Astrocyte (in vitro differentiated cells and primary cell): ENCODE measurements around the gene BEST1. TPM values are rescaled to one million over a fixed set of nuclear protein-coding genes. Genes with fewer than 3 reads are reported as not detected.

ENCODE experiments used
- DNase-seq: peaks from one replicate; pipeline ENCODE4 v3.0.0-alpha.2; 2010; ENCODE audit warnings: low read depth
- FAIRE-seq: peaks from 2 replicates; lab custom pipeline; 2011; peaks lifted over from hg19 to GRCh38; lab: Jason Lieb, UNC
- H2AFZ ChIP-seq: 2 replicates; pipeline ENCODE4 v1.6.0; 2012; ENCODE audit warnings: low read depth, low read length, inconsistent platforms
- H3K27ac ChIP-seq: 2 replicates; pipeline ENCODE4 v1.5.1; 2011; ENCODE audit warnings: low read depth, low read length, inconsistent platforms
- H3K27me3 ChIP-seq: 2 replicates; pipeline ENCODE4 v1.6.0; 2011; ENCODE audit warnings: low read length, inconsistent platforms; ENCODE audit not compliant: insufficient read depth
- H3K36me3 ChIP-seq: 2 replicates; pipeline ENCODE4 v1.5.1; 2011; ENCODE audit warnings: low read length, inconsistent platforms; ENCODE audit not compliant: insufficient read depth
- H3K4me1 ChIP-seq: 2 replicates; pipeline ENCODE4 v1.5.1; 2011; ENCODE audit warnings: low read length, inconsistent platforms; ENCODE audit not compliant: insufficient read depth
- H3K4me2 ChIP-seq: 2 replicates; pipeline ENCODE4 v1.6.0; 2012; ENCODE audit warnings: low read length, inconsistent platforms
- H3K4me3 ChIP-seq: 2 replicates; pipeline ENCODE4 v1.5.1; 2011; ENCODE audit warnings: low read depth, mild to moderate bottlenecking, low read length, inconsistent platforms; ENCODE audit not compliant: insufficient read depth
- H3K79me2 ChIP-seq: 2 replicates; pipeline ENCODE4 v1.6.0; 2012; ENCODE audit warnings: mild to moderate bottlenecking, low read length, inconsistent platforms; ENCODE audit not compliant: insufficient read depth
- H3K9ac ChIP-seq: 2 replicates; pipeline ENCODE4 v1.6.0; 2012; ENCODE audit warnings: mild to moderate bottlenecking, low read length, inconsistent platforms
- H3K9me3 ChIP-seq: 2 replicates; pipeline ENCODE4 v1.5.1; 2012; ENCODE audit warnings: low read depth, mild to moderate bottlenecking, low read length, inconsistent platforms; ENCODE audit not compliant: insufficient read depth
- H4K20me1 ChIP-seq: 2 replicates; pipeline ENCODE4 v1.6.0; 2012; ENCODE audit warnings: low read length, inconsistent platforms; ENCODE audit not compliant: insufficient read depth
- H3K27ac Mint-ChIP-seq: one replicate; pipeline ENCODE4 v1.8.0; 2021; ENCODE audit warnings: mild to moderate bottlenecking, mixed read lengths; ENCODE audit not compliant: unreplicated experiment
- H3K27me3 Mint-ChIP-seq: one replicate; pipeline ENCODE4 v1.8.0; 2021; ENCODE audit warnings: low read depth, mixed read lengths; ENCODE audit not compliant: unreplicated experiment
- H3K36me3 Mint-ChIP-seq: one replicate; pipeline ENCODE4 v1.8.0; 2021; ENCODE audit warnings: low read depth, mixed read lengths; ENCODE audit not compliant: unreplicated experiment
- H3K4me1 Mint-ChIP-seq: one replicate; pipeline ENCODE4 v1.8.0; 2021; ENCODE audit warnings: low read depth, mixed read lengths; ENCODE audit not compliant: unreplicated experiment
- H3K4me3 Mint-ChIP-seq: one replicate; pipeline ENCODE4 v1.8.0; 2021; ENCODE audit warnings: mild to moderate bottlenecking, moderate library complexity, mixed read lengths; ENCODE audit not compliant: unreplicated experiment
- H3K9me3 Mint-ChIP-seq: one replicate; pipeline ENCODE4 v1.8.0; 2021; ENCODE audit warnings: mild to moderate bottlenecking, mixed read lengths; ENCODE audit not compliant: unreplicated experiment
- EZH2 ChIP-seq: IDR thresholded peaks from 2 replicates; pipeline ENCODE4 v1.6.1; 2012; ENCODE audit warnings: mild to moderate bottlenecking, low read length, inconsistent platforms; ENCODE audit not compliant: insufficient read depth
- total RNA-seq: library from RNA; stranded (reverse); gene quantifications from 2 replicates; pipeline ENCODE4 v1.2.1, GENCODE V29; 2021
- TF ChIP-seq, protein P1 (sequence below): IDR thresholded peaks from 2 replicates; pipeline ENCODE4 v1.5.1; 2011; ENCODE audit warnings: low read depth, mild to moderate bottlenecking, inconsistent platforms, low read length, moderate library complexity; ENCODE audit not compliant: insufficient read depth

Gene BEST1
- total RNA-seq, 1 donor from 2014 or later: 0.66 TPM

DNA sequence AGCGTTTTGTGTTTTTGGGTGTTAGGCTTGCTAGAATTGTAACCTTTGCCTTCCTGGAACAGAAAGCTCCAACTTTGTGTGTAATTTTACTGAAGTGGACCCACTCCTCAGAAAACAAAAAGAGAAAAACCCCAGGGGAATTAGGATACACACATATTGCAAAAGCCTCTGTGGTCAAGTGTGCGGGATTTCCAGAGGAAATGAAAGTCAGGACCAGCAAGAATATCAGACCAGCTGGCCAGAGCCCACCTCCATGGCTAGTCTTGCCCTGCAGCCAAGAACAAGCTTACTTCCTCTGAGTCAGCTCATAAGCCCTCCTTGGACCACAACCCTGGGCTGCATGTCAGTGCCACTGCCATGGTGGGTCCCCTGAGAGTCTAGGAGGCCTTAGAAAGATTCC, 54.3 kb downstream of the BEST1 start:
- Mint-ChIP-seq H3K36me3 (peaks cover 3% of the 10 kb centered on the region), H3K27me3 (no peaks in the 10 kb centered on the region), H3K9me3 (peaks cover 18% of the 10 kb centered on the region), H3K4me3 (no peak overlapping the region), H3K27ac (no peak overlapping the region), H3K4me1 (peaks cover 11% of the 10 kb centered on the region)
- Histone ChIP-seq H3K4me3 (no peak overlapping the region), H3K79me2 (no peaks in the 10 kb centered on the region), H3K36me3 (no peaks in the 10 kb centered on the region), H3K27me3 (no peaks in the 10 kb centered on the region), H3K27ac (no peak overlapping the region), H3K4me2 (no peak overlapping the region), H3K4me1 (no peaks in the 10 kb centered on the region), H4K20me1 (no peaks in the 10 kb centered on the region), H3K9me3 (peaks cover 3% of the 10 kb centered on the region), H2AFZ (no peak overlapping the region), H3K9ac (no peak overlapping the region)
- FAIRE-seq (no peak), DNase-seq (peak; percentile 75)
- no peak for TF ChIP-seq EZH2
- TF ChIP-seq, protein P1, sequence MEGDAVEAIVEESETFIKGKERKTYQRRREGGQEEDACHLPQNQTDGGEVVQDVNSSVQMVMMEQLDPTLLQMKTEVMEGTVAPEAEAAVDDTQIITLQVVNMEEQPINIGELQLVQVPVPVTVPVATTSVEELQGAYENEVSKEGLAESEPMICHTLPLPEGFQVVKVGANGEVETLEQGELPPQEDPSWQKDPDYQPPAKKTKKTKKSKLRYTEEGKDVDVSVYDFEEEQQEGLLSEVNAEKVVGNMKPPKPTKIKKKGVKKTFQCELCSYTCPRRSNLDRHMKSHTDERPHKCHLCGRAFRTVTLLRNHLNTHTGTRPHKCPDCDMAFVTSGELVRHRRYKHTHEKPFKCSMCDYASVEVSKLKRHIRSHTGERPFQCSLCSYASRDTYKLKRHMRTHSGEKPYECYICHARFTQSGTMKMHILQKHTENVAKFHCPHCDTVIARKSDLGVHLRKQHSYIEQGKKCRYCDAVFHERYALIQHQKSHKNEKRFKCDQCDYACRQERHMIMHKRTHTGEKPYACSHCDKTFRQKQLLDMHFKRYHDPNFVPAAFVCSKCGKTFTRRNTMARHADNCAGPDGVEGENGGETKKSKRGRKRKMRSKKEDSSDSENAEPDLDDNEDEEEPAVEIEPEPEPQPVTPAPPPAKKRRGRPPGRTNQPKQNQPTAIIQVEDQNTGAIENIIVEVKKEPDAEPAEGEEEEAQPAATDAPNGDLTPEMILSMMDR: no peak

DNA sequence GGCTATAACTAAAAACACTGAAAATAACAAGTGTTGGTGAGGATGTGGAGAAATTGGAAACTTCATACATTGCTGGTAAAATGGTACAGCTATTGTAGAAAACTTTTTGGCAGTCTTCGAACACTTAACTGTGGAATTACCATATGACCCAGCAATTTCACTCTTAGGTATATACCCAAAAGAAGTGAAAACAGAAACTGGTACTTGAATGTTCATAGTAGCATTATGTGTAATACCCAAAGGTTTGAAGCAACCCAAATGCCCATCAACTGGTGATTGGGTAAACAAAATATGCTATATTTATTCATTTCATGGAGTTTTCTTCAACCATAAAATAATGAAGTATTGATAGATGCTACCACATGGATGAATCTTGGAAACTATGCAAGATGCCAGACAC, 58.0 kb downstream of the BEST1 start:
- no peaks in the 10 kb centered on the region for H3K36me3 Mint-ChIP-seq
- Histone ChIP-seq H3K4me1 (no peaks in the 10 kb centered on the region), H3K27ac (no peak overlapping the region), H3K9ac (no peak overlapping the region), H3K4me2 (no peak overlapping the region), H3K36me3 (no peaks in the 10 kb centered on the region), H2AFZ (no peak overlapping the region), H4K20me1 (no peaks in the 10 kb centered on the region), H3K79me2 (no peaks in the 10 kb centered on the region), H3K27me3 (peaks cover 2% of the 10 kb centered on the region), H3K9me3 (no peaks in the 10 kb centered on the region), H3K4me3 (no peak overlapping the region)
- no peak overlapping the region for H3K27ac Mint-ChIP-seq
- peaks cover 11% of the 10 kb centered on the region for H3K4me1 Mint-ChIP-seq
- TF ChIP-seq, protein P1: no peak
- TF ChIP-seq EZH2: no peak
- H3K4me3 Mint-ChIP-seq: no peak overlapping the region
- no peak for FAIRE-seq
- H3K9me3 Mint-ChIP-seq: peaks cover 12% of the 10 kb centered on the region
- no peak for DNase-seq
- peaks cover 2% of the 10 kb centered on the region for H3K27me3 Mint-ChIP-seq

- Mint-ChIP-seq H3K4me3 (no peak overlapping the region), H3K4me1 (no peaks in the 10 kb centered on the region), H3K9me3 (peaks cover 10% of the 10 kb centered on the region), H3K27me3 (peaks cover 2% of the 10 kb centered on the region), H3K27ac (no peak overlapping the region), H3K36me3 (no peaks in the 10 kb centered on the region)
- Histone ChIP-seq H3K4me1 (no peaks in the 10 kb centered on the region), H3K27ac (no peak overlapping the region), H3K9ac (no peak overlapping the region), H2AFZ (no peak overlapping the region), H4K20me1 (no peaks in the 10 kb centered on the region), H3K27me3 (peaks cover 2% of the 10 kb centered on the region), H3K9me3 (no peaks in the 10 kb centered on the region), H3K79me2 (no peaks in the 10 kb centered on the region), H3K36me3 (no peaks in the 10 kb centered on the region), H3K4me2 (no peak overlapping the region), H3K4me3 (no peak overlapping the region)
- FAIRE-seq: no peak
- DNase-seq: no peak
- TF ChIP-seq, protein P1: no peak
- TF ChIP-seq EZH2: no peak
Observed at GRCh38 chr11:62010935-62011528, 60.9 kb downstream of the BEST1 start.
